Mesenchymal stem cell (in vitro differentiated cells and primary cell): ENCODE results near the gene RABL2A.

Experiments used
- DNase-seq: peaks from one replicate; pipeline ENCODE4 v3.0.0-alpha.2; 2013
- H2AFZ ChIP-seq: one replicate; pipeline ENCODE4 v1.6.1; 2013; ENCODE audit warnings: low read depth, mild to moderate bottlenecking, control low read depth, inconsistent platforms, low read length, moderate library complexity
- H2AK5ac ChIP-seq: 2 replicates; pipeline ENCODE4 v1.6.1; 2013; ENCODE audit warnings: low read length, moderate library complexity, mild to moderate bottlenecking, inconsistent platforms; ENCODE audit not compliant: severe bottlenecking
- H2BK120ac ChIP-seq: one replicate; pipeline ENCODE4 v1.6.1; 2013; ENCODE audit warnings: low read depth, mild to moderate bottlenecking, inconsistent platforms, low read length, moderate library complexity
- H2BK12ac ChIP-seq, 2 experiments: one replicate each; pipeline ENCODE4 v1.6.1; 2013; ENCODE audit warnings: inconsistent platforms in 2 of 2, low read length in 2 of 2, mild to moderate bottlenecking in 2 of 2, moderate library complexity in 2 of 2, control low read depth in 1 of 2
- H2BK15ac ChIP-seq: one replicate; pipeline ENCODE4 v1.6.1; 2013; ENCODE audit warnings: mild to moderate bottlenecking, low read depth, inconsistent platforms; ENCODE audit not compliant: poor library complexity, severe bottlenecking
- H2BK5ac ChIP-seq: 2 replicates; pipeline ENCODE4 v1.6.1; 2013; ENCODE audit warnings: low read depth, mild to moderate bottlenecking, low read length, control low read depth, inconsistent platforms; ENCODE audit not compliant: poor library complexity, severe bottlenecking
- H3K14ac ChIP-seq, 2 experiments: one replicate each; pipeline ENCODE4 v1.6.1; 2013; ENCODE audit warnings: inconsistent platforms in 2 of 2, low read length in 2 of 2, control low read depth in 1 of 2, mild to moderate bottlenecking in 1 of 2, moderate library complexity in 1 of 2
- H3K18ac ChIP-seq, 2 experiments: one replicate each; pipeline ENCODE4 v1.6.1; 2013; ENCODE audit warnings: inconsistent platforms in 2 of 2, low read length in 2 of 2, control low read depth in 1 of 2, low read depth in 1 of 2, mild to moderate bottlenecking in 1 of 2
- H3K23ac ChIP-seq, 2 experiments: one replicate each; pipeline ENCODE4 v1.6.1; 2013; ENCODE audit warnings: inconsistent platforms in 2 of 2, low read length in 2 of 2, mild to moderate bottlenecking in 2 of 2, moderate library complexity in 2 of 2, control low read depth in 1 of 2
- H3K27ac ChIP-seq: 2 replicates; pipeline ENCODE4 v1.5.1; 2013; ENCODE audit warnings: mild to moderate bottlenecking, moderate library complexity, low read length, control low read depth, inconsistent platforms; ENCODE audit not compliant: poor library complexity, severe bottlenecking
- H3K27me3 ChIP-seq, 2 experiments: 2 replicates each; pipeline versions ENCODE4 v1.6.1 to v1.7.0; 2013; ENCODE audit warnings: low read length in 2 of 2, mild to moderate bottlenecking in 2 of 2, moderate library complexity in 2 of 2, control low read depth in 1 of 2, inconsistent platforms in 1 of 2; ENCODE audit not compliant: control insufficient read depth in 1 of 2, insufficient read depth in 1 of 2
- H3K36me3 ChIP-seq, 2 experiments: 2 replicates each; pipeline versions ENCODE4 v1.6.1 to v1.7.0; 2013; ENCODE audit warnings: low read length in 2 of 2, control low read depth in 1 of 2, inconsistent platforms in 1 of 2, low read depth in 1 of 2, mild to moderate bottlenecking in 1 of 2; ENCODE audit not compliant: insufficient read depth in 2 of 2, control insufficient read depth in 1 of 2
- H3K4ac ChIP-seq, 2 experiments: one replicate each; pipeline ENCODE4 v1.6.1; 2013; ENCODE audit warnings: inconsistent platforms in 2 of 2, low read length in 2 of 2, mild to moderate bottlenecking in 2 of 2, moderate library complexity in 2 of 2, control low read depth in 1 of 2, low read depth in 1 of 2
- H3K4me1 ChIP-seq: 2 replicates; pipeline ENCODE4 v1.6.1; 2013; ENCODE audit warnings: low read depth, low read length, control low read depth; ENCODE audit not compliant: control insufficient read depth, insufficient read depth
- H3K4me2 ChIP-seq: 2 replicates; pipeline ENCODE4 v1.6.1; 2013; ENCODE audit warnings: low read length, mild to moderate bottlenecking, inconsistent platforms; ENCODE audit not compliant: poor library complexity, severe bottlenecking
- H3K4me3 ChIP-seq, 2 experiments: 2 replicates each; pipeline versions ENCODE4 v1.5.1 to v1.7.0; 2013; ENCODE audit warnings: low read length in 2 of 2, mild to moderate bottlenecking in 2 of 2, control low read depth in 1 of 2, low read depth in 1 of 2; ENCODE audit not compliant: insufficient read depth in 1 of 2
- H3K79me1 ChIP-seq: replicated peaks from 2 replicates; pipeline ENCODE4 v1.6.1; 2013; ENCODE audit warnings: mild to moderate bottlenecking, control low read depth, low read length, inconsistent platforms; ENCODE audit not compliant: poor library complexity, severe bottlenecking
- H3K9ac ChIP-seq: 2 replicates; pipeline ENCODE4 v1.7.0; 2013; ENCODE audit warnings: mild to moderate bottlenecking, low read length, moderate library complexity
- H3K9me3 ChIP-seq: 2 replicates; pipeline ENCODE4 v1.7.0; 2013; ENCODE audit warnings: mild to moderate bottlenecking, low read length; ENCODE audit not compliant: control insufficient read depth
- H4K8ac ChIP-seq: one replicate; pipeline ENCODE4 v1.6.1; 2013; ENCODE audit warnings: inconsistent platforms, mild to moderate bottlenecking, low read length, moderate library complexity
- H4K91ac ChIP-seq: one replicate; pipeline ENCODE4 v1.6.1; 2013; ENCODE audit warnings: mild to moderate bottlenecking, low read length, inconsistent platforms
- WGBS: methylation state at CpG from one replicate; pipeline ENCODE4 v1.1.7; 2013; ENCODE audit warnings: mixed read lengths; 5-methylcytosine and 5-hydroxymethylcytosine counted together

RABL2A gene

DNA sequence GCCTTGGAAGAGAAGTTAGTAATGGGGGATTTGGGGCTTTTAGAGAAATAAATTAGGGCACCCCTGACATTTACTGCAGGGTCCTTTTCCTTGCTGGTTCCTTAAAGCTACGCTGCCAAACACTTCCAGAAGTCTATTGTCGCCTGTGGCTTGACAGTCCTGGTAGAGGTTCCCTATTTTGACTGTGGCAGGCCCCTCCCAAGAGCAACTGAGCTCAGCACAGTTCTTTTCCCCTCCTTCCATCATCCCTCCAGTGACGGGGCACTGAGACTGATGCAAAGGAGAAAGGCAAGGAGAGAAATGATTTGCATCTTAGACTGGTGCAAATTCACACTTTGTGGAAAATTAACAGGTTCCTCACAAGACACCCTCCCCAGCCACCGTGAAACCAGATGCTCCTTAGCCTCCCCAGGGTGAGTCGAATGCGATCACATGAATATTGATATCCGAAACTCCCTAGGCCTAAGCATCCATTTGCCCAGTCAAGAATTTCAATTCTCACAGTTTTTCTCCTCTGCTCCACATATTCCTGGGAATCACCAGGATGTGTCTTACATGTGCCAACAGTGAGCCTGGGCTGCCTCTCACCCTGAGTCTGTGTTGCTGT lies 45.4 kb downstream of the RABL2A start:
- no peak overlapping the region for H2BK120ac ChIP-seq
- H2BK15ac ChIP-seq = no peak overlapping the region
- no peak overlapping the region for H3K14ac ChIP-seq
- no peak overlapping the region for H4K91ac ChIP-seq
- no peak overlapping the region for H2AFZ ChIP-seq
- no peak overlapping the region for H2BK5ac ChIP-seq
- no peak overlapping the region for H3K4me2 ChIP-seq
- H3K79me1 ChIP-seq = no peaks in the 10 kb centered on the region
- H4K8ac ChIP-seq = no peak overlapping the region
- H3K4ac ChIP-seq = no peak overlapping the region
- no peaks in the 10 kb centered on the region for H3K4me1 ChIP-seq
- H3K4me3 ChIP-seq = no peak overlapping the region
- H3K9ac ChIP-seq = no peak overlapping the region
- no peak overlapping the region for H2AK5ac ChIP-seq
- no peaks in the 10 kb centered on the region for H3K9me3 ChIP-seq
- H3K27ac ChIP-seq = no peak overlapping the region
- DNase-seq = no peak
- WGBS = 65% methylated on average over 7 of the region's 7 CpGs
- H3K23ac ChIP-seq = no peak overlapping the region
- no peak overlapping the region for H3K18ac ChIP-seq
- H2BK12ac ChIP-seq = no peak overlapping the region
- peaks cover 10% of the 10 kb centered on the region in 2 experiments for H3K27me3 ChIP-seq
- no peaks in the 10 kb centered on the region for H3K36me3 ChIP-seq

GRCh38 chr2:113675875-113676274 lies 48.8 kb downstream of the RABL2A start:
- H2BK5ac ChIP-seq = no peak overlapping the region
- WGBS = 58% methylated on average over 9 of the region's 9 CpGs
- no peaks in the 10 kb centered on the region for H3K4me1 ChIP-seq

GRCh38 chr2:113676623-113677266 lies 49.7 kb downstream of the RABL2A start:
- H3K14ac ChIP-seq = no peak overlapping the region
- no peak overlapping the region for H2BK5ac ChIP-seq
- no peak overlapping the region for H3K27ac ChIP-seq
- no peaks in the 10 kb centered on the region for H3K36me3 ChIP-seq
- H3K4me1 ChIP-seq = no peaks in the 10 kb centered on the region
- no peak overlapping the region for H2AFZ ChIP-seq
- WGBS = 91% methylated on average over 4 of the region's 4 CpGs
- H4K91ac ChIP-seq = no peak overlapping the region
- no peak overlapping the region for H3K4me2 ChIP-seq
- H3K4ac ChIP-seq = no peak overlapping the region
- H3K23ac ChIP-seq = no peak overlapping the region
- no peak for DNase-seq
- H2AK5ac ChIP-seq = no peak overlapping the region
- peaks cover 10% of the 10 kb centered on the region in 2 experiments for H3K27me3 ChIP-seq
- no peak overlapping the region for H3K4me3 ChIP-seq
- no peak overlapping the region for H2BK120ac ChIP-seq
- no peak overlapping the region for H3K9ac ChIP-seq
- H3K9me3 ChIP-seq = no peaks in the 10 kb centered on the region
- H3K79me1 ChIP-seq = no peaks in the 10 kb centered on the region
- no peak overlapping the region for H2BK15ac ChIP-seq
- H4K8ac ChIP-seq = no peak overlapping the region
- no peak overlapping the region for H3K18ac ChIP-seq
- no peak overlapping the region for H2BK12ac ChIP-seq

More at GRCh38 chr2:113675875-113676274, 48.8 kb downstream of the RABL2A start:
- H2AFZ ChIP-seq = no peak overlapping the region
- no peak overlapping the region for H3K4ac ChIP-seq
- no peak overlapping the region for H4K91ac ChIP-seq
- H2AK5ac ChIP-seq = no peak overlapping the region
- no peak overlapping the region for H2BK15ac ChIP-seq
- no peaks in the 10 kb centered on the region for H3K9me3 ChIP-seq
- H2BK12ac ChIP-seq = no peak overlapping the region
- H3K9ac ChIP-seq = no peak overlapping the region
- no peak overlapping the region for H2BK120ac ChIP-seq
- no peak overlapping the region for H3K27ac ChIP-seq
- no peak overlapping the region for H3K23ac ChIP-seq
- H3K79me1 ChIP-seq = no peaks in the 10 kb centered on the region
- DNase-seq = no peak
- no peak overlapping the region for H3K4me2 ChIP-seq
- H3K27me3 ChIP-seq = peaks cover 10% of the 10 kb centered on the region in 2 experiments
- H3K14ac ChIP-seq = no peak overlapping the region
- no peak overlapping the region for H3K4me3 ChIP-seq
- no peak overlapping the region for H3K18ac ChIP-seq
- no peaks in the 10 kb centered on the region for H3K36me3 ChIP-seq
- H4K8ac ChIP-seq = no peak overlapping the region

- Histone ChIP-seq H3K9ac (no peak overlapping the region), H4K91ac (no peak overlapping the region), H3K27ac (no peak overlapping the region), H3K23ac (no peak overlapping the region), H2AK5ac (no peak overlapping the region), H3K36me3 (no peaks in the 10 kb centered on the region), H4K8ac (no peak overlapping the region), H2BK12ac (no peak overlapping the region), H3K9me3 (no peaks in the 10 kb centered on the region), H2BK120ac (no peak overlapping the region), H2BK15ac (no peak overlapping the region), H3K27me3 (peaks cover 10% of the 10 kb centered on the region in 2 experiments), H3K18ac (no peak overlapping the region), H3K79me1 (no peaks in the 10 kb centered on the region), H2AFZ (no peak overlapping the region), H3K4me2 (no peak overlapping the region), H3K4me3 (no peak overlapping the region), H3K4ac (no peak overlapping the region), H3K14ac (no peak overlapping the region), H3K4me1 (no peaks in the 10 kb centered on the region), H2BK5ac (no peak overlapping the region)
- DNase-seq = no peak
- WGBS = 89% methylated on average over 2 of the region's 2 CpGs
Observed at GRCh38 chr2:113677330-113677729, 50.3 kb downstream of the RABL2A start.
